Fibroblast of lung (primary cell): ENCODE results near the gene RNF123.

Source experiments
- EZH2 ChIP-seq: IDR thresholded peaks from 2 replicates; pipeline ENCODE4 v1.5.1; 2012; ENCODE audit warnings: low read length, control low read depth, mild to moderate bottlenecking; ENCODE audit errors: missing control alignments
- TF ChIP-seq, protein P1 (sequence below), 2 donors: IDR thresholded peaks in 1 of 2; conservative IDR thresholded peaks in 1 of 2; 1 replicate in 1 of 2; 2 replicates in 1 of 2; pipeline ENCODE4 v1.5.1; 2011 to 2012; ENCODE audit warnings: low read length in 2 of 2, control low read depth in 1 of 2, inconsistent platforms in 1 of 2, low read depth in 1 of 2, mild to moderate bottlenecking in 1 of 2

DNA sequence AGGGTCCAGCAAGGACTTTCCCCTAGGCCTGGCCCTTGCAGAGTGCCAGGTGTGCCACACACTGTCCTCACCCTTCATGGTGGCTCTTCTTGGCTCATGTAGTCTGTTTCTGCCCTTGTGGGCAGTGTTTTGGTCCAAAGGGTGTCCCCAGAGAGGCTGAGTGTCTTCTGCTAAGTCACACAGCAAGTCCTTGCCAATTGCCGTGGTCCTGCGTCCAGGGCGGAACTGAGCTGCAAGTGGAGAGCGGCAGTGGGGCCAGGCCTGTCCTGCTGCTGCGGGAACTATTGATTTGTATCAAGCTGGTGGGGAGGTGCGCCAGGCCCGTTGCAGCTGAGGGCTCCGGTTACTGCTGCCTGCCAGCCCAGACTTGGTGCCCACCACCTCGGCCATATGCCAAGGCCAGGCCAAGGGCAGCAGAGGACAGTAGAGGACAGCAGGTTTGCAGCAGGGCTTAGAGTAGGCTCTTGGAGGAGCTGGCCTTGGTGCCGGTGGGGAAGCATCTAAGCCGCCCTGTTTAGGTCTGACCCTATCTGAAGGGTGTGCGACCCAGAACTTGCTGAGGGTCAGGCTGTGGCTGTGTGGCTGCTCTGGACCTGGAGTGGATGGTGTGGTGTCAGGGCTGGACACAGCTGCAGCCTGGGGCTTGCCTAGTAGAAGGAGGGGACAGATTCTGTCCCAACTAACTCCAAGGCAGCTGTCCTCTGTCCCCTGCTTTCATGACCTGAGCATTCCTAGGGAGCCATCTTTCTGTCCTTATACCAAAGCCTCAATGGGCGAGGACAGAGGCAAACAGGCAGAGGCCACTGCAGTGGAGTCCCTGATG, 25.6 kb downstream of the RNF123 start:
- TF ChIP-seq, protein P1, sequence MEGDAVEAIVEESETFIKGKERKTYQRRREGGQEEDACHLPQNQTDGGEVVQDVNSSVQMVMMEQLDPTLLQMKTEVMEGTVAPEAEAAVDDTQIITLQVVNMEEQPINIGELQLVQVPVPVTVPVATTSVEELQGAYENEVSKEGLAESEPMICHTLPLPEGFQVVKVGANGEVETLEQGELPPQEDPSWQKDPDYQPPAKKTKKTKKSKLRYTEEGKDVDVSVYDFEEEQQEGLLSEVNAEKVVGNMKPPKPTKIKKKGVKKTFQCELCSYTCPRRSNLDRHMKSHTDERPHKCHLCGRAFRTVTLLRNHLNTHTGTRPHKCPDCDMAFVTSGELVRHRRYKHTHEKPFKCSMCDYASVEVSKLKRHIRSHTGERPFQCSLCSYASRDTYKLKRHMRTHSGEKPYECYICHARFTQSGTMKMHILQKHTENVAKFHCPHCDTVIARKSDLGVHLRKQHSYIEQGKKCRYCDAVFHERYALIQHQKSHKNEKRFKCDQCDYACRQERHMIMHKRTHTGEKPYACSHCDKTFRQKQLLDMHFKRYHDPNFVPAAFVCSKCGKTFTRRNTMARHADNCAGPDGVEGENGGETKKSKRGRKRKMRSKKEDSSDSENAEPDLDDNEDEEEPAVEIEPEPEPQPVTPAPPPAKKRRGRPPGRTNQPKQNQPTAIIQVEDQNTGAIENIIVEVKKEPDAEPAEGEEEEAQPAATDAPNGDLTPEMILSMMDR (conservative IDR thresholded peaks at IDR 0.05 in 1 of 2, IDR thresholded peaks at IDR 0.05 in 1 of 2; ENCODE audit: low read depth in 1 of 2, low read length in 2 of 2) = no peak
- TF ChIP-seq EZH2 = no peak
